LNCAP (cell line): ENCODE results near the gene DMAC2.

ENCODE experiments used
- CTCF ChIP-seq: fragments of 450-650 bp; IDR thresholded peaks from 2 replicates; pipeline ENCODE4 v1.5.1; 2017; ENCODE audit warnings: mild to moderate bottlenecking

The DMAC2 gene

GRCh38 chr19:41411100-41411967 is 28.4 kb downstream of the DMAC2 start:
- no peak for TF ChIP-seq CTCF

- TF ChIP-seq CTCF: no peak
These were observed 29.2 kb downstream of the DMAC2 start for GRCh38 chr19:41410336-41411054.

GRCh38 chr19:41409288-41409687 is 30.4 kb downstream of the DMAC2 start:
- TF ChIP-seq CTCF: no peak

- no peak for TF ChIP-seq CTCF
These were observed 31.5 kb downstream of the DMAC2 start for GRCh38 chr19:41408256-41408655.

GRCh38 chr19:41407271-41407670 is 32.4 kb downstream of the DMAC2 start:
- no peak for TF ChIP-seq CTCF

GRCh38 chr19:41405776-41406175 is 33.9 kb downstream of the DMAC2 start:
- no peak for TF ChIP-seq CTCF

- TF ChIP-seq CTCF: no peak
These were observed 36.3 kb downstream of the DMAC2 start for GRCh38 chr19:41403181-41403970.
